Eye (tissue), 1 donor: ENCODE data around the gene RHEX.

Experiments
- DNase-seq: peaks from one replicate; pipeline ENCODE4 v3.0.0-alpha.2; 2015

Gene RHEX

DNA sequence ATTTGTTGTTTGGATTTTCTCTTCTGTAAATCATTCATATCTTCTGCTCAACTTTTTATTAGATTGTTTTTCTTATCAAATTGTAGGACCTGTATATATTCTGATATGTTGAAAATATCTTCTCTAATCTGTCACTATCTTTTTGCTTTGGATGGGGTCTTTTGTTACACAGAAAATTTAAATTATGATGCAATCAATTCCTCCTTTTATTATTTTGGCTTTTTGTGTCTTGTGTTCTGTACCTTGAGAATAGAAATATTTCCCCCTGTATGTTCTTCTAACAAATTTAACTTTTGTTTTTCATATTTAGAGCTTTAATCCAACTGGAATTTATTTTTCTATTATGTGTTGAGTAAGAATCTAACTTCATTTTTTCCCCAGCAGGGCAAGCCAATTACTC is 67.4 kb downstream of the RHEX start:
- no peak for DNase-seq

GRCh38 chr1:206121269-206121668 is 68.3 kb downstream of the RHEX start:
- no peak for DNase-seq

- DNase-seq, result no peak
These were observed 69.7 kb downstream of the RHEX start for GRCh38 chr1:206122686-206123085.

GRCh38 chr1:206125346-206125745 is 72.4 kb downstream of the RHEX start:
- no peak for DNase-seq

DNA sequence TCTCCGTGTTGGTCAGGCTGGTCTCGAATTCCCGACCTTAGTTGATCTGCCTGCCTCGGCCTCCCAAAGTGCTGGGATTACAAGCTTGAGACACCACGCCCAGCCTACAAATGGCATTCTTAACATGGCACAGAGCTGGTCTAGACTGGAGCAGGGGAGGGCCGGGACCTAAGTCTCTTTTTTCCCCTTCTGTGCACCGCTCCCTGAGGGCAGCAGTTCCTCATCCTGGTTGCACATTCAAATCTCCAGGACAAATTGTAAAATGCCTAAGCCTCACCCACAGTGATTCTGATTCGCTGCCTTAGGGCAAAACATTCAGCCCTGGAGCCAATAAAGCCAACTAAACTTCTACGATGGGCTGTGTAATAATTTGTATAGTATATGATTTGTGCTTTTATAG is 74.4 kb downstream of the RHEX start:
- no peak for DNase-seq

GRCh38 chr1:206128196-206128595 is 75.2 kb downstream of the RHEX start:
- no peak for DNase-seq

DNA sequence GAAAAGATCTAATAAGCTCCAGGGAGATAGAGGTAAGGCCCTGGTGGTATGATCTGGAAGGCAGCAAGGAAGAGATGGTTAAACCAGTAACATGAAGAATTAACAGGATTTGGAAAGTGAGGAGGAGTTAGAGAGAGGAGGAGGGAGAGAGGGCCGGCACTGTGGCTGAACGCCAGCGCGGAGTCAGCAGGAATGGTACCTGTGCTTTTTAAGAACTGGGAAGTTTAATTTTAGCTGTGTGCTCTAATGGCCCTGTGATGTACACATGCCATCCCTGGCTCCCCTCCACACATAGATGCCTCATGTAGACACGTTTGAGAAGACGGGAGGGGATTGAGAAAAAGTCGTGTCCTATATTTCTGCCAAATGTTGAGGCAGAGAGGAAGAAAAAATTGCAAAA is 78.1 kb downstream of the RHEX start:
- no peak for DNase-seq

- DNase-seq, result no peak
These were observed 80.9 kb downstream of the RHEX start for GRCh38 chr1:206133751-206134415.

GRCh38 chr1:206135248-206135647 is 82.3 kb downstream of the RHEX start:
- DNase-seq, result no peak

- DNase-seq, result no peak
These were observed 83.3 kb downstream of the RHEX start for GRCh38 chr1:206136241-206136640.

DNA sequence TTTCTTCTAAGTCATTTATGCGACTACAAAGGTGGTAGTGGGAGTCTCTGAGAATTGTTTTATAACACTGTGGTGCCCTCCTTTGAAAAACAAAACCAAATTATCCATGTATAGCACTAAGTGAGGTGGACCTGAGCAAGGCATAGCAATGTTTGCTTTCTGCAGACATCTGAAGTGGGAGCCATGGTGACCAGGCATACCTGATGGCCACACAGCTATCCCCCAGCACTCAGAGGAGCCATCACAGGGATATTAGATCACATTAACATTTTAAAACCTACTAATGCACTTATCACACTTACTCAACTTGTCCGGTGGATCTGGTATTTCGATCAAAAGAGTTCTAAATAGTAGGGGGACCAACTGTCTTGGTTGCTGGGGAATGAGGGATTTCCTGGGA is 89.0 kb downstream of the RHEX start:
- no peak for DNase-seq

- DNase-seq, result no peak
These were observed 89.8 kb downstream of the RHEX start for GRCh38 chr1:206142770-206143169.

DNA sequence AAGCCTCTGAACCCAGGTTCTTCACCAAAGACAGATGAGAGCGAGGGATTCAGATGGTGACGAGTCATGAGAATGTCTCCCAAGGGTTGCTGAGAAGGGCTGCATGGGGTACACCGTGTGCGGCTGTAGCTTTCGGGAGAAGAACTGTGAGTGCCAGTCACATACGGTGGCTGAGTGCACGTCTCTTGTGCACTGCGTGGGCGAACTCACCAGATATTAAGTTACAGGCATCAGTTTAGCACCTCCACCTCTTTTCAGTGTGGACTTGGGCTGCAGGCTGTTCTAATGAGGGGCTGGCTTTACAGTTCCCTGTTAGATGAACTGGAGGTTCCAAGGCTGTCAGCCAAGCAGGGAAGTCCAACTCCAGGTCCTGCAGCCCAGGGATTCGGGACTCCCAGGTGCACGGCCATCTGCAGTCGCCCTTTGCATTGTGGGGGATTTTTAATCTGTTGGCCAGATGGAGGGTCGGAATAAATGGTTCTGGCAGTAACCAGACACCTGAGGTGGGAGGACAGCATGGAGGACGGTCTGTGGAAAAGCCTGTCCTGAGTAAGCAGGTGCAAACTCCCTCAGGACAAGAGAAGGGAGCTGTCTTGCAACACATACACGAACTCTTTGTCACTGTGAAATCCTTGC is 90.7 kb downstream of the RHEX start:
- DNase-seq, result peak; percentile 11

- DNase-seq, result no peak
These were observed 91.6 kb downstream of the RHEX start for GRCh38 chr1:206144605-206145004.

DNA sequence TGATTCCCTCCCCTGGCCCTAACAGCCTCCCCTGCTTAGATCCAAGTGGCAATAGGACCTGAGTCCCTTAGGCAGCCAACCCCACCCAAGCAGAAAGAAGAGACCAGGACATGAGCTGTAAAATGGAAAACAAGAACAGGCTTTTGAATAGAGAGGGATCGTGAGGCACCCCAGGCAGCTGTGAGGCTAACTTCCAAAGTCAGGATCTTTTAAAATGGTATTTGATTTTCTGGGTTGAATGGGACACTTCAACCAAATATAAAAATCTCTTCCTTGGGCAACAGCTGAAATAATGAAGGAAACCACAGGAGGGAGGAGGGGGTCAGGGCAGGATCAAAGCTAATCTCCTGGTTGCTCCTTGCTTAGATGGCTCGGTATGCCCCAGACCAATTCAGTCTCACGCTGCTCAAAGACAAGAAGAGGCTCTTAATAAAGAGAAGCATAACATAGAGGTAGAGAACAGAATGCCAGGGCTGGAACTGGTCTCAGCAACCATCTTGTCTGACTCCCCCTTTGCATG is 92.9 kb downstream of the RHEX start:
- DNase-seq, result peak; percentile 14
